Breast epithelium (tissue), 3 donors: ENCODE data around the gene MRPS16.

Source experiments
- CTCF ChIP-seq, 3 donors: fragments of 450-650 bp; IDR thresholded peaks; one replicate each; pipeline ENCODE4 v1.5.1; 2016 to 2017; ENCODE audit warnings: antibody characterized with exemption in 3 of 3, mild to moderate bottlenecking in 3 of 3, moderate library complexity in 3 of 3
- POLR2A ChIP-seq: fragments of 450-650 bp; IDR thresholded peaks from one replicate; pipeline ENCODE4 v1.6.1; 2016; ENCODE audit warnings: antibody characterized with exemption, mild to moderate bottlenecking, moderate library complexity
- POLR2AphosphoS5 ChIP-seq, 3 donors: sonication (generic); formaldehyde crosslinking; IDR thresholded peaks; one replicate each; pipeline ENCODE4 v1.6.1; 2017; ENCODE audit warnings: antibody characterized with exemption in 3 of 3

GRCh38 chr10:73220989-73221388 lies 31.5 kb downstream of the MRPS16 start:
- TF ChIP-seq CTCF (IDR thresholded peaks at IDR 0.05) (no peak), POLR2AphosphoS5 (IDR thresholded peaks at IDR 0.05) (no peak), POLR2A (no peak)
